GM23338 (cell line): ENCODE data around the gene ABHD14A. TPM values are rescaled to one million over a fixed set of nuclear protein-coding genes. Genes with fewer than 3 reads are reported as not detected.

Experiments
- ATAC-seq: fragments of 200-7000 bp; cut with Tn5 transposase; 3 replicates; pipeline ENCODE4 v1.9.1; 2020
- DNase-seq: peaks from one replicate; pipeline ENCODE4 v3.0.0-alpha.2; 2015; ENCODE audit warnings: low spot score
- H2AFZ ChIP-seq: fragments of 200-600 bp; sonication (generic); 2 replicates; pipeline ENCODE4 v1.8.0; 2016; ENCODE audit warnings: antibody characterized with exemption, mild to moderate bottlenecking, moderate library complexity
- H3F3A ChIP-seq: fragments of 200-600 bp; sonication (generic); replicated peaks from 2 replicates; pipeline ENCODE4 v1.8.0; 2017; ENCODE audit warnings: antibody characterized with exemption, mixed run types, low read depth
- H3K27ac ChIP-seq: fragments of 200-600 bp; sonication (generic); 2 replicates; pipeline ENCODE4 v1.6.1; 2016; ENCODE audit warnings: low read depth
- H3K27me3 ChIP-seq: fragments of 200-600 bp; sonication (generic); 2 replicates; pipeline ENCODE4 v1.8.0; 2016; ENCODE audit warnings: mild to moderate bottlenecking, mixed run types, moderate library complexity; ENCODE audit not compliant: insufficient read depth
- H3K36me3 ChIP-seq: fragments of 200-600 bp; sonication (generic); 2 replicates; pipeline ENCODE4 v1.8.0; 2016; ENCODE audit warnings: mild to moderate bottlenecking; ENCODE audit not compliant: insufficient read depth
- H3K4me1 ChIP-seq: fragments of 200-600 bp; sonication (generic); 2 replicates; pipeline ENCODE4 v1.8.0; 2016; ENCODE audit warnings: mild to moderate bottlenecking, moderate library complexity; ENCODE audit not compliant: insufficient read depth
- H3K4me2 ChIP-seq: fragments of 200-600 bp; sonication (generic); 2 replicates; pipeline ENCODE4 v1.7.1; 2017; ENCODE audit warnings: mixed run types
- H3K4me3 ChIP-seq: fragments of 200-600 bp; sonication (generic); 2 replicates; pipeline ENCODE4 v1.6.1; 2016; ENCODE audit warnings: mixed run types
- H3K79me2 ChIP-seq: fragments of 200-600 bp; sonication (generic); replicated peaks from 2 replicates; pipeline ENCODE4 v1.8.0; 2017; ENCODE audit warnings: mild to moderate bottlenecking; ENCODE audit not compliant: insufficient read depth
- H3K9me2 ChIP-seq: fragments of 200-600 bp; sonication (generic); 2 replicates; pipeline ENCODE4 v1.8.0; 2017; ENCODE audit not compliant: insufficient read depth
- H4K20me1 ChIP-seq: fragments of 200-600 bp; sonication (generic); replicated peaks from 2 replicates; pipeline ENCODE4 v1.8.0; 2017; ENCODE audit warnings: mild to moderate bottlenecking; ENCODE audit not compliant: insufficient read depth
- H3K27ac Mint-ChIP-seq: 2 replicates; pipeline ENCODE4 v1.8.0; 2020; ENCODE audit warnings: inconsistent platforms, mild to moderate bottlenecking, moderate library complexity, mixed read lengths
- H3K27me3 Mint-ChIP-seq: 3 replicates; pipeline ENCODE4 v1.8.0; 2022; ENCODE audit warnings: low read depth, mild to moderate bottlenecking, moderate library complexity, mixed read lengths, inconsistent platforms; ENCODE audit not compliant: insufficient read depth, poor library complexity
- H3K36me3 Mint-ChIP-seq: 3 replicates; pipeline ENCODE4 v1.8.0; 2021; ENCODE audit warnings: low read depth, mild to moderate bottlenecking, inconsistent platforms, moderate library complexity, mixed read lengths
- H3K4me1 Mint-ChIP-seq: 3 replicates; pipeline ENCODE4 v1.8.0; 2020; ENCODE audit warnings: mild to moderate bottlenecking, inconsistent platforms, mixed read lengths
- H3K4me3 Mint-ChIP-seq: 3 replicates; pipeline ENCODE4 v1.8.0; 2021; ENCODE audit warnings: moderate library complexity, mild to moderate bottlenecking, inconsistent platforms, mixed read lengths
- H3K9me3 Mint-ChIP-seq: 3 replicates; pipeline ENCODE4 v1.8.0; 2020; ENCODE audit warnings: moderate library complexity, mild to moderate bottlenecking, inconsistent platforms, mixed read lengths
- CREB1 ChIP-seq: fragments of 250-450 bp; sonication (Bioruptor Pico); IDR thresholded peaks from 2 replicates; pipeline ENCODE4 v1.5.0; 2020; ENCODE audit warnings: low read depth, mild to moderate bottlenecking, moderate library complexity
- CTCF ChIP-seq, 2 experiments: fragments of 200-600 bp in 1 of 2; sonication (generic) in 1 of 2; conservative IDR thresholded peaks; 2 replicates each; pipeline versions ENCODE4 v1.5.1 to v1.6.1; 2016 to 2017; ENCODE audit warnings: antibody characterized with exemption in 2 of 2, low read depth in 2 of 2, mild to moderate bottlenecking in 2 of 2, moderate library complexity in 1 of 2
- ETS1 ChIP-seq: IDR thresholded peaks from 2 replicates; pipeline ENCODE4 v1.6.1; 2016; ENCODE audit warnings: antibody characterized with exemption
- POLR2AphosphoS5 ChIP-seq: IDR thresholded peaks from 2 replicates; pipeline ENCODE4 v1.6.1; 2016; ENCODE audit warnings: antibody characterized with exemption, low read depth
- REST ChIP-seq: IDR thresholded peaks from one replicate; pipeline ENCODE4 v1.6.1; 2018; ENCODE audit warnings: antibody characterized with exemption; ENCODE audit not compliant: unreplicated experiment
- ZNF462 ChIP-seq: fragments of 250-450 bp; sonication (Bioruptor Pico); IDR thresholded peaks from 2 replicates; pipeline ENCODE4 v1.5.0; 2020; ENCODE audit warnings: mild to moderate bottlenecking, moderate library complexity
- polyA plus RNA-seq: library from polyadenylated mRNA; unstranded; fragments of >200 nt; fragmentation: Nextera tagmentation; extraction: Ambion mirVana; gene quantifications from 2 replicates; pipeline ENCODE4 v1.2.1, GENCODE V29; 2016
- total RNA-seq: library from RNA; depleted of rRNA; stranded (reverse); fragments of >200 nt; shearing (Covaris generic); gene quantifications from 2 replicates; pipeline ENCODE4 v1.2.3, GENCODE V29; 2014

The ABHD14A gene
- total and polyA plus RNA-seq, 2 experiments from 2014 or later, result 7.8 to 12.7 TPM

- TF ChIP-seq ZNF462 (CRISPR knock-in tag) (no peak), POLR2AphosphoS5 (no peak)
Observed at GRCh38 chr3:51961011-51961410, 13.9 kb upstream of the ABHD14A start (continued).

GRCh38 chr3:51961602-51962569, 13.0 kb upstream of the ABHD14A start:
- no peaks in the 10 kb centered on the region for H3K9me2 ChIP-seq
- no peak overlapping the region; the same call in 2 of the 3 replicates for H3K4me3 Mint-ChIP-seq
- H2AFZ ChIP-seq, result no peak overlapping the region
- H3K9me3 Mint-ChIP-seq, result no peaks in the 10 kb centered on the region; the same call in 2 of the 3 replicates
- H3K79me2 ChIP-seq, result no peaks in the 10 kb centered on the region
- no peaks in the 10 kb centered on the region; the same call in 1 of the 2 replicates for H4K20me1 ChIP-seq
- H3K4me3 ChIP-seq, result no peak overlapping the region
- H3K4me1 Mint-ChIP-seq, result peaks cover 34% of the 10 kb centered on the region
- H3K36me3 Mint-ChIP-seq, result peaks cover 7% of the 10 kb centered on the region; the same call in 2 of the 3 replicates
- no peaks in the 10 kb centered on the region for H3K36me3 ChIP-seq
- H3K27ac ChIP-seq, result no peak overlapping the region
- ATAC-seq (no peak), DNase-seq (no peak)
- no peak overlapping the region for H3K4me2 ChIP-seq
- H3F3A ChIP-seq, result 0 out of 2 replicates have a peak, but pooled peaks cover 2% of the 10 kb centered on the region
- TF ChIP-seq ETS1 (no peak), CREB1 (CRISPR knock-in tag) (no peak), REST (no peak), CTCF (conservative IDR thresholded peaks at IDR 0.05; ENCODE audit: low read depth in 2 of 2) (no peak)
- H3K27me3 ChIP-seq, result peaks cover 15% of the 10 kb centered on the region; the same call in 1 of the 2 replicates
- peaks cover 32% of the 10 kb centered on the region for H3K27me3 Mint-ChIP-seq
- H3K27ac Mint-ChIP-seq, result no peak overlapping the region
- peaks cover 21% of the 10 kb centered on the region; the same call in 1 of the 2 replicates for H3K4me1 ChIP-seq
